Cardiac ventricle fibroblast (primary cell): ENCODE results near the gene SULT1C2. TPM values are rescaled to one million over a fixed set of nuclear protein-coding genes. Genes with fewer than 3 reads are reported as not detected.

ENCODE experiments used
- total RNA-seq: library from RNA; depleted of rRNA; stranded (reverse); fragments of >200 nt; gene quantifications from 2 replicates; pipeline ENCODE4 v1.2.3, GENCODE V29; 2015

SULT1C2 gene
- not detected in 2 replicates for total RNA-seq

GRCh38 chr2:108288534-108289106, at the start of gene SULT1C2:
SULT1C2 (plus strand) TSS chr2:108288895; CDS start chr2:108293668, 4,773 bp downstream.

GRCh38 chr2:108239786-108240185, 48.9 kb upstream of the SULT1C2 start, which contains the start of gene SULT1C3:
SULT1C3 (plus strand) TSS chr2:108239968; CDS start chr2:108247195, 7,227 bp downstream.

Other genes with a start within 250 kb of the SULT1C2 start
- gene SULT1C3, start 48.9 kb upstream of the SULT1C2 start, total RNA-seq, result not detected in 2 replicates
- gene SULT1C4, start 89.1 kb downstream of the SULT1C2 start, total RNA-seq, result not detected in 2 replicates
- gene GCC2, start 160.3 kb downstream of the SULT1C2 start, total RNA-seq, result 18.3 and 25.1 TPM in 2 replicates
- gene LIMS1, start 245.6 kb downstream of the SULT1C2 start, total RNA-seq, result 71.3 and 81.6 TPM in 2 replicates